Stimulated activated CD8-positive, alpha-beta memory T cell treated with anti-CD3 and anti-CD28 coated beads, Interleukin-4, amount 100 ng/mL, for 4 hours (primary cell): ENCODE data around the gene DONSON.

Source experiments
- DNase-seq, 2 donors: peaks; one replicate each; pipeline ENCODE4 v3.0.0-alpha.2; 2020; ENCODE audit warnings: low read depth in 2 of 2, low spot score in 1 of 2

The DONSON gene

DNA sequence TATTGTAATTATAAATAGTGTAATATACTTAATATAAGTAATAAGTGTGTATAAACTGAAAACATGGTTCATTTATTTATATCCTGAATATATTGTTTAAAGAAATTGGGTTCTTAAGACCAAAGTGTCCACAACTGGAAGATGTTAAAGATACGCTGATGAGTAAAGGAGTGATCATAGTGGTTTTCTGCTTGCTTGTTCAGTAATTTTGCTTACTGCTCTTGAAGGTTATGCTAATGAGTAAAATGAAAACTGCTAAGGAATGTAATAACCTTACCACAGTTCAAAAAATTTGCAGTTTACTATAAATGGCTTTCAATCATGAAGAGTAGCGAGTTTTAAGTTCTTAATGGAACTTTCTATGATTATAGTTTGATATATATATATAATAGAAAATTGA lies 22.0 kb downstream of the DONSON start:
- DNase-seq = no peak

DNA sequence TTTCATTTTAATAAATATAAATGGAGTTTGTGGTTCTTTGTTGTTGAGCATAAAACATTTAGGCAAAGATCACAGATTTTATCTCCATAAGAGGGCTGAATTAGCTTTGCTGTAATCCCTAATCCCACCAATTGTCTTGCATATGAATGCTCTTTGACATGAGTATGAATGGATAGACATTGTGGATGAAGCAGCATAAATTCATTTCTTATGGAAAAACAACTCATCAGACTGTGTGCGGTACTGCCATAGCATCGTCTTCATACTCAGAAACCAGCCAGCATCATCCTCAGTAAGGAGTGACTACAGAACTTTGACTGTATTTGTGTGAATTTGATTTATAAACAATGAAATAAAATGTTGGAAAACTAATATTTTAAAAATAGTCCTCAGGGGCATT lies 26.1 kb downstream of the DONSON start:
- no peak for DNase-seq

DNA sequence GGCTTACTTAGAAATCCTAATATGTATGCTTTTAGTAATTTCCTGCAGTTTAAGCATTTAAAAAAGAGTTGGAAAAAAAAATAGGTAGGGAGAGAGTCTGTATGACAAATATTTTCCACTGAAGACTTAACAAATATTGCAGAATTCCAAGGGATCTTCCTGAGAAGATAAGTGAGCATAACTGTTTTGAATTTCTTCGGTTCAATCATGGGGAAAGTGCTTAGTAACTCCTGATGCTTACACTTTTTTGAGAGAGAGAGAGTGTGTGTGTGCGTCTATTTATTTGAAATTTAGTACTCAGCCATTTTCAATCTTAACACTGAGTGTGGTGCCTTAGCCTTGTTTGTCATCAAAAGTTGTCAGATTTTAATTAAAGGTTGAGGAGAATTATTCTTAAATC lies 27.1 kb downstream of the DONSON start:
- no peak for DNase-seq

DNA sequence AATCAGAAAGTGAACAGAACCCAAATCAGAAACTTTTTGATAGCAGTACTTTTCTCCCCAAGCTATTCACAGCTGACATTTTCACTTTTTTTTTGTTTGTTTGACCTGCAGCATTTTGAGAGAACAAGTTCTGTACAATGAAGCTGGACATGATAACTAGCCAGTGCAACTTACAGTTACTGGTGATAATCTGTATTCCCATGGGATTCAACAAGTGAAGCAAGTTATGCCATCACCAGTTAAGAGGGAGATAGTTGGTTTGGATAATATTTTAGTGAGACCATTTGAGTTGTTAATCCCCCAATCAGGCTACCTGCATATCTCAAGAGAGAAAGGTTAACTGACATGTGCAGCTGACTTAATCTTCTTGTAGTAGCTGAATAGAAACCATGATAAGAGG lies 27.5 kb downstream of the DONSON start:
- no peak for DNase-seq

DNA sequence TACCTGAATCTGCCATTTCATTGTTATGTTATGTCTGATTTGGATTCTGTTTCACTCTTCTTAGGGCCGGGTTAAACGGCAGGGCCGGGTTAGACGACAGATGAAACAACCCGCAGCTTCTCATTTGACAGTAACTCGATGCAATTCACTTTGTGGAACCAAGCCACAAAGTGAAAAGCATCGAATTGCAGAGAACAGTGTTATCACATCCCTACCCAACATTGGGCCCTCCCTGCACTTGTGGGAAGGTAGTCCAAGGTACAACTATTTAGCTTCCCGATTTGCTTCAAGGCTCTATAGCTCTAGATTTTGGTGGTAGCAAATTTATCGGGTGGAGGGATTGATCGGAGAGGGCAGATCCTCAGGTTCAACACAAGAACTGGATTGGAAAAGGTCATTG lies 28.7 kb downstream of the DONSON start:
- DNase-seq = no peak

DNA sequence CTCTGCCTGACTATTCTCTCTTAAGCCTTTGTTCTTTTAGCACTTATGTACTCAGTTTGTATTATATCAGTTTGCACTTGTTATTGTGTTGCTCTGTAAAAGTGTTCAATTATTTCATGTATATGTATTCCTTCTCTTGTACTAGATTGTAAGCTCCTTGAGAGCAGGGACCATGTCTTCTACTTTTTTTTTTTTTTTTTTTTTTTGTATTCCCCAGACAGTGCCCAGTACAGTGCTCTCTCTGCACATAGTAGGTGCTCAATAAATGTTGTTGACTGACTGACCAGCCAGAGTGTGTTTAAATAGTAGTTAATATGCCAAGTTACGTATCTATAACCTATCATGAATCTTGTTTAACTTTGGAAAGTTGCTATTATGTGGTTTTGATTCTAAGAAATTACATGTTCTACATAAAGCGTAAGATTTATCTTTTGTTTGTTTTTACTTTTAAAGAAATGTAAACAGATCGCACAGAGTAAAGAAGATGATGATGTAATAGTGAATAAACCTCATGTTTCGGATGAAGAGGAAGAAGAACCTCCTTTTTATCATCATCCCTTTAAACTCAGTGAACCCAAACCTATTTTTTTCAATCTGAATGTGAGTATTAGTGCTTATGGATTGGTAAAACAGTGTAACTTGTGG lies 29.6 kb downstream of the DONSON start:
- no peak for DNase-seq

DNA sequence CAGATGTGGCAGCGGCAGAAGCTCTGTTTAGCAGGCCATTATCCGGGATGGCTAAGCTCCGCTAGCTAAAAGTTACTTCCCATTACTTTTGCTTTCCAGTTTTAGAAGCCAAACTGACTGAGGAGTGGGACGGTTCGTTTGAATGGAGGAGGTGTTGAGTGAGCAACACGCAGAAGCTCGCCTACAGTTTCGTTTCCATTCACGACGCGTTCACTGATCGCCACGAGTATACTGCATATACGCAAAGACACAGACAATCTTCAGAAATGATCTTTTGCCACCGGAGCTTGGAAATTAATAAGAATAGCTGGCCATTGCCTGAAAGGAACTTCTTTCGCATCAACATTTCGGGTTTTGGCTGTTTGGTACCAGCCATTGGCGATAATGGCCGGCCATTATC lies 31.0 kb downstream of the DONSON start:
- no peak for DNase-seq

DNA sequence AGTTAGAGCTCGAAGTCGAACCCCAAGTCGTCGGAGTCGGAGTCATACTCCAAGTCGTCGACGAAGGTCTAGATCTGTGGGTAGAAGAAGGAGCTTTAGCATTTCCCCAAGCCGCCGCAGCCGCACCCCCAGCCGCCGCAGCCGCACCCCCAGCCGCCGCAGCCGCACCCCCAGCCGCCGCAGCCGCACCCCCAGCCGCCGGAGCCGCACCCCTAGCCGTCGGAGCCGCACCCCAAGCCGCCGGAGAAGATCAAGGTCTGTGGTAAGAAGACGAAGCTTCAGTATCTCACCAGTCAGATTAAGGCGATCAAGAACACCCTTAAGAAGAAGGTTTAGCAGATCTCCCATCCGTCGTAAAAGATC lies 33.5 kb downstream of the DONSON start:
- DNase-seq = no peak

DNA sequence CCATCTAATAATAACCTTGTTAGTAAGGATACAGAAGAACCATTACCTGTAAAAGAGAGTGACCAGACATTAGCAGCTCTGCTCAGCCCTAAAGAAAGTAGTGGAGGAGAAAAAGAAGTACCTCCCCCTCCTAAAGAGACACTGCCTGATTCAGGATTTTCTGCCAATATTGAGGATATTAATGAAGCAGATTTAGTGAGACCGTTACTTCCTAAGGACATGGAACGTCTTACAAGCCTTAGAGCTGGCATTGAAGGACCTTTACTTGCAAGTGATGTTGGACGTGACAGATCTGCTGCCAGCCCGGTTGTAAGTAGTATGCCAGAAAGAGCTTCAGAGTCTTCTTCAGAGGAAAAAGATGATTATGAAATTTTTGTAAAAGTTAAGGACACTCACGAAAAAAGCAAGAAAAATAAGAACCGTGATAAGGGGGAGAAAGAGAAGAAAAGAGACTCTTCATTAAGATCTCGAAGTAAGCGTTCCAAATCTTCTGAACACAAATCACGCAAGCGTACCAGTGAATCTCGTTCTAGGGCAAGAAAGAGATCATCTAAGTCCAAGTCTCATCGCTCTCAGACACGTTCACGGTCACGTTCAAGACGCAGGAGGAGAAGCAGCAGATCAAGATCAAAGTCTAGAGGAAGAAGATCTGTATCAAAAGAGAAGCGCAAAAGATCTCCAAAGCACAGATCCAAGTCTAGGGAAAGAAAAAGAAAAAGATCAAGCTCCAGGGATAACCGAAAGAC lies 34.1 kb downstream of the DONSON start:
- DNase-seq = no peak

DNA sequence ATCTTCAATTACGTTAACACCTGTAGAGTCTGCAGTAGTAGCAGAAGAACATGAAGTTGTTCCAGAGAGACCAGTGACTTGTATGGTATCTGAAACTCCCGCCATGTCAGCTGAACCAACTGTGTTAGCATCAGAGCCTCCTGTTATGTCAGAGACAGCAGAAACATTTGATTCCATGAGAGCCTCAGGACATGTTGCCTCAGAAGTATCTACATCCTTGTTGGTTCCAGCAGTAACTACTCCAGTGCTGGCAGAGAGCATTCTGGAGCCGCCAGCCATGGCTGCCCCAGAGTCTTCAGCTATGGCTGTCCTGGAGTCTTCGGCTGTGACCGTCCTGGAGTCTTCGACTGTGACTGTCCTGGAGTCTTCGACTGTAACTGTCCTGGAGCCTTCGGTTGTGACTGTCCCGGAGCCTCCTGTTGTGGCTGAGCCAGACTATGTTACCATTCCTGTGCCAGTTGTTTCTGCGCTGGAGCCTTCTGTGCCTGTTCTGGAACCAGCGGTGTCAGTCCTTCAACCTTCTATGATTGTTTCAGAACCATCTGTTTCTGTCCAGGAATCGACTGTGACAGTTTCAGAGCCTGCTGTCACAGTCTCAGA lies 35.4 kb downstream of the DONSON start:
- DNase-seq = no peak

DNA sequence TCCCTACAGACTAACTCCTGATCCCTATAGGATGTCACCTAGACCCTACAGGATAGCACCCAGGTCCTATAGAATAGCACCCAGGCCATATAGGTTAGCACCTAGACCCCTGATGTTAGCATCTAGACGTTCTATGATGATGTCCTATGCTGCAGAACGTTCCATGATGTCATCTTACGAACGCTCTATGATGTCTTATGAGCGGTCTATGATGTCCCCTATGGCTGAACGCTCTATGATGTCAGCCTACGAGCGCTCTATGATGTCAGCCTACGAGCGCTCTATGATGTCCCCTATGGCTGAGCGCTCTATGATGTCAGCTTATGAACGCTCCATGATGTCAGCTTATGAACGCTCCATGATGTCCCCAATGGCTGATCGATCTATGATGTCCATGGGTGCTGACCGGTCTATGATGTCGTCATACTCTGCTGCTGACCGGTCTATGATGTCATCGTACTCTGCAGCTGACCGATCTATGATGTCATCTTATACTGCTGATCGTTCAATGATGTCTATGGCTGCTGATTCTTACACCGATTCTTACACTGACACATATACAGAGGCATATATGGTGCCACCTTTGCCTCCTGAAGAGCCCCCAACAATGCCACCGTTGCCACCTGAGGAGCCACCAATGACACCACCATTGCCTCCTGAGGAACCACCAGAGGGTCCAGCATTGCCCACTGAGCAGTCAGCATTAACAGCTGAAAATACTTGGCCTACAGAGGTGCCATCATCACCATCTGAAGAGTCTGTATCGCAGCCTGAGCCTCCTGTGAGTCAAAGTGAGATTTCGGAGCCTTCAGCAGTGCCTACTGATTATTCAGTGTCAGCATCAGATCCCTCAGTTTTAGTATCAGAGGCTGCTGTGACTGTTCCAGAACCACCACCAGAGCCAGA lies 36.1 kb downstream of the DONSON start:
- no peak for DNase-seq

DNA sequence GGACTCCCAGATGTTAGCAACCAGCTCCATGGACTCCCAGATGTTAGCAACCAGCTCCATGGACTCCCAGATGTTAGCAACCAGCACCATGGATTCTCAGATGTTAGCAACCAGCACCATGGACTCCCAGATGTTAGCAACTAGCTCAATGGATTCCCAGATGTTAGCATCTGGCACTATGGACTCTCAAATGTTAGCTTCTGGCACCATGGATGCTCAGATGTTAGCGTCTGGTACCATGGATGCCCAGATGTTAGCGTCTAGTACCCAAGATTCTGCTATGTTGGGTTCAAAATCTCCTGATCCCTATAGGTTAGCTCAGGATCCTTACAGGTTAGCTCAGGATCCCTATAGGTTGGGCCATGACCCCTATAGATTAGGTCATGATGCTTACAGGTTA lies 36.8 kb downstream of the DONSON start:
- no peak for DNase-seq

DNA sequence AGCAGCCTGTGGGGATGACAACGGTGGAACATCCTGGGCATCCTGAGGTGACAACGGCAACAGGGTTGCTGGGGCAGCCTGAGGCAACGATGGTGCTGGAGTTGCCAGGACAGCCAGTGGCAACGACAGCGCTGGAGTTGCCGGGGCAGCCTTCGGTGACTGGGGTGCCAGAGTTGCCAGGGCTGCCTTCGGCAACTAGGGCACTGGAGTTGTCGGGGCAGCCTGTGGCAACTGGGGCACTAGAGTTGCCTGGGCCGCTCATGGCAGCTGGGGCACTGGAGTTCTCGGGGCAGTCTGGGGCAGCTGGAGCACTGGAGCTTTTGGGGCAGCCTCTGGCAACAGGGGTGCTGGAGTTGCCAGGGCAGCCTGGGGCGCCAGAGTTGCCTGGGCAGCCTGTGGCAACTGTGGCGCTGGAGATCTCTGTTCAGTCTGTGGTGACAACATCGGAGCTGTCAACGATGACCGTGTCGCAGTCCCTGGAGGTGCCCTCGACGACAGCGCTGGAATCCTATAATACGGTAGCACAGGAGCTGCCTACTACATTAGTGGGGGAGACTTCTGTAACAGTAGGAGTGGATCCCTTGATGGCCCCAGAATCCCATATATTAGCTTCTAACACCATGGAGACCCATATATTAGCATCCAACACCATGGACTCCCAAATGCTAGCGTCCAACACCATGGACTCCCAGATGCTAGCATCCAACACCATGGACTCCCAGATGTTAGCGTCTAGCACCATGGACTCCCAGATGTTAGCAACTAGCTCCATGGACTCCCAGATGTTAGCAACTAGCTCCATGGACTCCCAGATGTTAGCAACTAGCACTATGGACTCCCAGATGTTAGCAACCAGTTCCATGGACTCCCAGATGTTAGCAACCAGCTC lies 37.5 kb downstream of the DONSON start:
- no peak for DNase-seq

DNA sequence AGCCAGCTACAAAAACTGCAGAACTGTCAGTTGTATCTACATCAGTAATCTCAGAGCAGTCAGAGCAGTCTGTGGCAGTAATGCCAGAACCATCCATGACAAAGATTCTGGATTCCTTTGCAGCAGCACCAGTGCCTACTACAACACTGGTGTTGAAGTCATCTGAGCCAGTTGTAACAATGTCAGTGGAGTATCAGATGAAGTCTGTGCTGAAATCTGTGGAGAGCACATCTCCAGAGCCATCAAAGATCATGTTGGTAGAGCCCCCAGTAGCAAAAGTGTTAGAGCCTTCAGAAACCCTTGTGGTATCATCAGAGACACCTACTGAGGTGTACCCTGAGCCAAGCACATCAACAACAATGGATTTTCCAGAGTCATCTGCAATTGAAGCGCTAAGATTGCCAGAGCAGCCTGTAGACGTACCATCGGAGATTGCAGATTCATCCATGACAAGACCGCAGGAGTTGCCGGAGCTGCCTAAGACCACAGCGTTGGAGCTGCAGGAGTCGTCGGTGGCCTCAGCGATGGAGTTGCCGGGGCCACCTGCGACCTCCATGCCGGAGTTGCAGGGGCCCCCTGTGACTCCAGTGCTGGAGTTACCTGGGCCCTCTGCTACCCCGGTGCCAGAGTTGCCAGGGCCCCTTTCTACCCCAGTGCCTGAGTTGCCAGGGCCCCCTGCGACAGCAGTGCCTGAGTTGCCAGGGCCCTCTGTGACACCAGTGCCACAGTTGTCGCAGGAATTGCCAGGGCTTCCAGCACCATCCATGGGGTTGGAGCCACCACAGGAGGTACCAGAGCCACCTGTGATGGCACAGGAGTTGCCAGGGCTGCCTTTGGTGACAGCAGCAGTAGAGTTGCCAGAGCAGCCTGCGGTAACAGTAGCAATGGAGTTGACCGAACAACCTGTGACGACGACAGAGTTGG lies 38.4 kb downstream of the DONSON start:
- DNase-seq = no peak

DNA sequence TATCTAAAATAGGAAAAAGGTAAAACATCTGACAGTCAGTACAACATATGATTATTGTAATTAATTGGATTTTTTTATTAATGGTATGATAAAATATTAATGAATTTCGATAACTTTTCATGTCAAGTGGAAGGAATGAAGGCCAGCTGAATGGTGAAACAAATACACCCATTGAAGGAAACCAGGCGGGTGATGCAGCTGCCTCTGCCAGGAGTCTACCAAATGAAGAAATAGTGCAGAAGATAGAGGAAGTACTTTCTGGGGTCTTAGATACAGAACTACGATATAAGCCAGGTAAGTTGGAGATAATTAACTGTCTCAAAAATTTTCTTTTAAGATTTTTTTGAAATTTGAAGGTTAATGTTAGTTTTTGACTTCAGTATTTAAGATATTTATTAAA lies 42.4 kb downstream of the DONSON start:
- no peak for DNase-seq

DNA sequence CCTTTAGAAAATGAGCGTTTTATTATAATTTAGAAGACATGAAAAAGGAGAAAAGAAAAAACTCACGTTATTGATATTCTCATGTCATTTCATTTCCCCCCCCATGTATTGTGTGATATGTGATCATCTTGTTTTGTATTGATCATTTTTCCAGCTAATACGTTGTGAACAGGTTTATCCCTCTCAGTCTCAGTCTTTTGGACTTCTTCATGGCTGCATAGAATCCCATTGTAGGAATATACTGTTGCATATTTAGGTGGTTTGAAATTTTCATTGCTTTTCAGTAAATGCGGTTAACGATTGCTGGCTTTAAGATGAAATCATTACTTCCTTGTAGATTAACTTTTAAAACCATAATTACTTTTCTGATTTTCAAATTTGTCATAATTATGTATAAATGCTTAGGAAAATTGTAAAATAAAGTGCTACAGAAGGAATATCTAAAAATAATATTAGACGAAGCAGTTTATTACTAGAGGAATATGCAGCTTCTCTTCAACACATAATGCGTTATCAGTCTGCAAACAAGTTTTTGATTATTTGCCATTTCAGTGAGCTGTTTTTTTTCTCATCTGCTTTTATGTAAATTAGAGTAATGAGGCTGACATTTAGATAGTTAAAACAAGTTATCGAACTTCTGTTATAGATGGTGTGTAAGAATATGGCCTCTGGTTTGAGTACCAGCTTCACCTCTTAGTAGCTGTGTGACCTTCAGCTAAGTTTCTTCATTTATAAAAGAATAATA lies 43.9 kb downstream of the DONSON start:
- DNase-seq = no peak

DNA sequence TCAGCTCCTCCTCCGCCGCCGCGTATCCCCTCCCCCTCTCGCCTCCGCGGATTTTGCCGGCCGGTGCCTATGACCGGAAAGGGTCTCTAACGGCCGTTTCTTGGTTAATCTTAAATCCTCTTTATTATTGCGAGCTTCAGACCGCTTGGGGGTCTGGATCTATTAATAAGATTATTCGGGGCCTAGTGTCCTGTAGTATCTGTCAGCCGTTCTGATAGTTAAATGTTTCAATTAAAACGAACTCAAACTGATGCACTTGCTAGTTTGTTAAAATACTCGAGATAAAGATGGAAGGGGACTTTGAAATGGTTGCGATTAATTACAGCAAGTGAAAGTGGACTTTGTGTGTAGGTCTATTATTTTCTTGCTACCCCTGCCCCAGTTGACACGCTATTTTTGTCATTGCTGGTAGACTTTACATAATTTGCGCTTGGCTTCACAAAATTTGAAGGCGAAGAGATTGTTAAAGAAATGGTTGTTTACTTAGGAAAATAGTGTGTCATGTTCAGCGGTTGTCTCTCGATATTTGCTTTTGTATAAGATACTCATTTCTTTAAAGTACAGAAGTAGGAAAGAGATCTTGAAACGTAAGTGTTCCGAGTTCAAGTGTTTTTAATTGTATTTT lies 44.9 kb downstream of the DONSON start:
- DNase-seq = peak; percentile 37 to 41
